Cortex of kidney (tissue), 1 donor: ENCODE measurements around the gene BAIAP3.

Experiments used
- DNase-seq: peaks from one replicate; lab custom pipeline; 2025; lab: John Stamatoyannopoulos, UW

BAIAP3 gene

DNA sequence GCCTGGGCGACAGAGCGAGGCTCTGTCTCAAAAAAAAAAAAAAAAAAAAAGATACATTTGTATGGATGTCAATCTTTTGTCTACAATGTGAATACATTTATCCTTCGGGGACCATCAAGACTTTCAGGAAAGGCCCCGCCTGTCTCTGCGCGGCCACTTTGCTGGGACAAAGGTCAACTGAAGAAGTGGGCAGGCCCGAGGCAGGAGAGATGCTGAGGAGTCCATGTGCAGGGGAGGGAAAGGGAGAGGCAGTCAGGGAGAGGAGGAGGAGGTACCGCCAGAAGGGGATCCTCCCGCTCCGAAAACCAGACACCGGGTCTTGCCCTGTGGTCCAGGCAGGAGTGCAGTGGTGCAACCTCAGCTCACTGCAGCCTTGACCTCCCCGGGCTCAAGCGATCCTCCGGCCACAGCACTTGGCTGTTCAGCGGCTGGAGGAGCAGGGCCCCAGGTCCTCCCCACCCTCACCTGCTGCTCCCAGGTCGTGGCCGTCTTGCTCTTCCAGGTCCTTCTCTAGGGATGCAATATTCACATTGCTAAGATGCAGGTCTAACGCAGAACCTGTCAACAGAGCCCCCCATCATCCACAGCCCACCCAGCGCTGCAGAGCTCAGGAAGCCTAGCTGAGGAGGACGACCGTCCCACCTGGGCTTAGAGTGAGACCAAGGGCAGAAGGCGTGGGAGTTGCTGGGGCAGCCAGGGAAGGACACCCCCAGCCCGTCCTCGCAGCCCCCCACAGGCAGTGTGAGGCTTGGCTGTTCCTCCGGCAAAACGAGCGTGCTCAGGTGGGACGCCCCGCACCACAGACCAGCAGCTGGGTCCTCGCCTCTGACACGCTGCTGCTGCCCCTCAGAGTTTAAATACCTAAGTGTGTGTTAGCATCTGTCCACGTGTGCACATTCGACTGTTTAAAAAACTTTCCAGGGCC, 37.9 kb downstream of the BAIAP3 start:
- DNase-seq = no peak

DNA sequence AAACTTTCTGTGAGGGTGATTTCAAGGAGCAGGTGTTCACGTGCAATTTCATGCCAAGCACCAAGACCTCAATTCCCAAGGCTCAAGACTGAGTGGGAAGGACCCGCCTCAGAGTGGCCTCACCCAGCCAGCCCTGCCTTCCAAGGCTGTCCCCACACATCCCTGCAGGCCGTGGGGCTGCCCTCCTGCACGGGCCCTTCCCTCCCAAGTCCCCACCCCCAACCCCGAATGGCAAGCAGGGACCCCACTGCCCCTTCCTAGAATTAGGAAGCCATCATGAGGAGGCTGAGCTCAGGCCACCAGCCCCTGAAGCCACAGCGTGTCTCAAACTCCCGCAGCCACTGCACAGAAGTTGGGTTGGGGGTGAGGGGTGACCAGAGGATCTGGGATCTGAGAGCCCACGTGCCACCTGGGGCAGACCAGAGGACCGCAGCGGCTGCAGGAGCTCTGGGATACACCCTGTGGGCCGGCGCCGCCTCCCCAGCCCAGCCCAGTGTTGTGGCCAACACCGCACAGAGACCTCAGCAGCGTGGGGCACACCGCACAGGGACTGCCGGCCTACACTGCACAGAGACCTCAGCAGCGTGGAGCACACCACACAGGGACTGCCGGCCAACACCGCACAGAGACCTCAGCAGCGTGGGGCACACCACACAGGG, 39.0 kb downstream of the BAIAP3 start:
- no peak for DNase-seq

- DNase-seq = no peak
These were observed 41.2 kb downstream of the BAIAP3 start for GRCh38 chr16:1374418-1375297.

- no peak for DNase-seq
These were observed 41.8 kb downstream of the BAIAP3 start for GRCh38 chr16:1375298-1375640.

DNA sequence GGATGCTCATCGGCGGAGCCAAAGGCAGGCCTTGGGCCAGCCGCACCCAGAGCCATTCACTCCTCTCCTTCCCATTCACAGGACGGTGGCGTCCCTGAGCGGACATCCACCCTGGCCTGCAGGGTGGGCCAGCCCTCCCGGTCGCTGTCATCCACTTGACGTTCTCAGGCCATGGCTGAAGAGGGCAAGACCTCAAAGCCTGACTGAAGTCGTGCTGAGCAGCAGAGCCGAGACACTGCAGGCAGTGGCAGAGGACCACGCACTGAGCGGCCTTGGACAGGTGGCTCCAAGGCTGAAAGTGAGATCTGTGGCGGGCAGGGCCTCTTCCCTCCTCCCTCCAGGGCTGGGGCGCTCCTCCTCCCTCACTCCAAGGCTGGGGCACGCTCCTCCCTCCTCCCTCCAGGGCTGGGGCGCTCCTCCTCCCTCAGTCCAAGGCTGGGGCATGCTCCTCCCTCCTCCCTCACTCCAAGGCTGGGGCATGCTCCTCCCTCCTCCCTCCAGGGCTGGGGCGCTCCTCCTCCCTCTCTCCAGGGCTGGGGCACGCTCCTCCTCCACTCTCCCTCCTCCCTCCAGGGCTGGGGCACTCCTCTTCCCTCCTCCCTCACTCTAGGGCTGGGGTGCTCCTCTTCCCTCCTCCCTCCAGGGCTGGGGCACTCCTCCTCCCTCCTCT, 42.4 kb downstream of the BAIAP3 start:
- DNase-seq = no peak

GRCh38 chr16:1377406-1378010, 44.1 kb downstream of the BAIAP3 start:
- no peak for DNase-seq

GRCh38 chr16:1378087-1378803, 44.8 kb downstream of the BAIAP3 start:
- DNase-seq = no peak

GRCh38 chr16:1378804-1379303, 45.4 kb downstream of the BAIAP3 start:
- DNase-seq = no peak

DNA sequence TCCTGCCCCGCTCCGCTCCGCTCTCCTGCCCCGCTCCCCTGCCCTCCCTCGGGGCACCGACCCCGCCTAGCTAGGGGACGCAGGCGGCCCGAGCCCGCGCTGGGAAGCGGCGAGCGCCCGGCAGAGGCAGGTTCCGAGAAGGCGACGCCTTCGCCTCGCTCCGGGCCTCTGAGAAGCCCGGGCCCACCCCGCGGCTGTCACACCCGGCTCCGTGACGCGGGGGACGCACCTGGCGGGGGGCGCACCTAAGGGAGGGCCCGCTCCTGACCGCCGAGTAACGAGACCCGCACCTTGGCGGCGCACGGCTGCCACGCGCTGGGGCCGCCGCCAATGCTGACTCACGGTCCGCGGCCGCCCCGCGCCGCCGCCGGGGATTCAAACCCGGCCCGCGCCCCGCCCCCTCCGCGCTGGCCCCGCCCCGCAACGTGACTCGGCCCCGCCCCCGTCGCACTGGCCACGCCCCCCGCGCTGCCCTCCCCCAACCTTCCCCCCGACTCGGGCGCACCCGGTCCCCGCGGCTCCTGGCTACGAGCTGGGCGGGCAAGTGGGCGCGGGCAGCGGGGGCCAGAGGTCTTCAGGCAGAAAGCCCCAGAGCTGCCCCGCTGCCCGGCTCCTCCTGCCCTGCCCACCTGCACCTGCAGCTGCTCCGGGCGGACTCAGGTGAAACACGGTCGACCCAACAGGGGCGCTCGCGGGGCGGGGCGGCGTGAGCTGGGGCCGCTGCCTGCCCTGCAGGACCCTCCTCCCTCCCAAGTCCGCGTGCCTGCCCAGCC, 46.0 kb downstream of the BAIAP3 start:
- DNase-seq = no peak

- no peak for DNase-seq
These were observed 46.8 kb downstream of the BAIAP3 start for GRCh38 chr16:1380195-1380594.

DNA sequence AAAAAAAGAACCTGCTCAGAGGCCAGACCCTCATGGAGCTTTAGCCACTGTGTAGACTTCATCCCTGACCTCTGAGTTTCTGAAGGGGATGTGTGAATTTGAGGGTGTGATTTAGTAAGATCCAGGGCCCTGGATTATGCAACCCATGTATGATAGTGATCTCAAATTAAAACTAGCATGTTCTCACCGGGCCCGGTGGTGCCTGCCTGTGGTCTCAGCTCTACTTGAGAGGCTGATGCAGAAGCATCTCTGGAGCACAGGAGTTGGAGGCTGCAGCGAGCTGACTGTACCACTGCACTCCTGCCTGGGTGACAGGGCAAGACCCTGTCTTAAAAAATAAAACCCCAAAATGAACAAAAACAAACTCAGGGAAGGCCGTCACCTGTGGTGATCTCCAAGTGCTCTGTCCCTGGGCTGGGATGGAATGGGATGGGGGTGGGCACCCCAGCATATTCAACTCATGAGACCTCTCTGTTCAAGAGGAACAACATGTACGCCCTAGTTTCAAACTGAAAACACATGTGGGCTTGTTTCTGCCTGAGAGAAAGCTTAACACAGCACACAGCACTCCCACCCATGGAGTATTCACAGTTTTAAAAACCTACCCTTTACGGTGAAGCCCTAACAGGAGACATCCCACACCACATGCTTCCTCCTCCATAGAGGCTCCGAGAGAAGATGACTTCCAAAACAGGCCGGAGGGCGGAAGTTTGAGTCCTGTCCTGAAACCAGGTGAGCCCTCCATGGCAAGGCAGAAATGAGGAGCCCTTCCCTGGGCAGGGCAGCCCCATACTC, 48.4 kb downstream of the BAIAP3 start:
- DNase-seq = no peak

- no peak for DNase-seq
These were observed 50.1 kb downstream of the BAIAP3 start for GRCh38 chr16:1383556-1383955.

GRCh38 chr16:1385232-1385631, 51.8 kb downstream of the BAIAP3 start:
- DNase-seq = no peak

DNA sequence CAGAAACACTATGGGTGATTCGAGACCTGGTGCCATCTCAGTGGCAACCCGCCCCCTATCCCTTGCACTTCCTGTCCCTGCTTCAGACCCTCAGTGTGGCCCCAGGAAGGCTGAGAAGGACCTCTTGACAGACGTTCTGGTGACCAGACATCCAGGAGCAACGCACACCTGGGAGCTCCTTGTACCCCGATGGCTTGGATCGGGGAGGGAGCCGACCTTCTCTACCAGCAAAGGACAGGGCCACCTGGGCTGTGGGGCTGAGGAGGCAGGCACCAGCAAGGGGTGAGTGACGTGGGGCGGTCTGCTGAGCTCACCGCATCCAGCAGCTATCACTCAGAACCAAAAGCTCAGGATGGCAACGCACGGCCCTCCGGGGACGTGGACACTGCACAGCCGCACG, 53.9 kb downstream of the BAIAP3 start:
- DNase-seq = no peak

- DNase-seq = no peak
These were observed 56.3 kb downstream of the BAIAP3 start for GRCh38 chr16:1389762-1390161.

DNA sequence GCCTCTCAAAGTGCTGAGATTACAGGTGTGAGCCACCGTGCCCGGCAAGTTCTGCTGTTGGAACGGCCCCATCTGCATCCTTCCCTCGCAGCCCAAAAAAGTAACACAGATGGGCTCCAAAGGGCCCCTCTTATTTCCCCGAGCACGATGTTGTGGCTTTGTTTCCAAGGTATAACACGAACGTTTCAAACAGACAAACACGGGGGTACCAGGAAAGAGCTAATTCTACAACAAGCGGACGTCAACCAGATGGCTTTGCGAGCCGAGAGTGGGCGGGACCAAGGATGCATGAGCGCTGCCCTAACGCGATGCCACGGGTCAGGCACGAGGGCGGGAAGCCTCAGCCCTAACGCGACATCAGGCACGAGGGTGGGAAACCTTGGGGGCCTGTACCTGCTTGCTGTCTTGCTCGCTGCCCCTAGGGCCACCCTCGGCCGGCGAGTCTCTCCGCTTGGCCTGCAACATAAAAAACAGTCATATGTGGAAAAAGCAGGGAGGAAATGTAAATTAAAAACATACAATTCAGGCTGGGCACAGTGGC, 56.9 kb downstream of the BAIAP3 start:
- no peak for DNase-seq

- DNase-seq = no peak
These were observed 59.4 kb downstream of the BAIAP3 start for GRCh38 chr16:1392826-1393225.

- DNase-seq = no peak
These were observed 60.2 kb downstream of the BAIAP3 start for GRCh38 chr16:1393613-1394176.
